HG02763 (cell line): ENCODE results near the gene SNAP91.
"Not testable (repeated sequence)": the region's sequence is repeated elsewhere in the genome, so short reads cannot be mapped to it uniquely, and the experiment has no call there.

Experiments
- ATAC-seq: cut with Tn5 transposase; IDR thresholded peaks from one replicate; pipeline ENCODE4 v1.9.1; 2021; ENCODE audit warnings: mild to moderate bottlenecking, moderate library complexity; ENCODE audit not compliant: unreplicated experiment

The SNAP91 gene

GRCh38 chr6:83708970-83709747 is at the start of gene SNAP91:
Gene SNAP91 (minus strand): TSS chr6:83709101. CDS start chr6:83707927, 1,174 bp downstream.
- ATAC-seq, result no peak

- ATAC-seq, result no peak
These were observed 49.6 kb upstream of the SNAP91 start for GRCh38 chr6:83758533-83758932.

GRCh38 chr6:83757021-83757420 is 48.1 kb upstream of the SNAP91 start:
- no peak for ATAC-seq

- no peak for ATAC-seq
These were observed 47.7 kb upstream of the SNAP91 start for GRCh38 chr6:83756565-83756964.

GRCh38 chr6:83752375-83752774 is 43.5 kb upstream of the SNAP91 start:
- ATAC-seq, result not testable (repeated sequence)

- no peak for ATAC-seq
These were observed 32.2 kb upstream of the SNAP91 start for GRCh38 chr6:83741089-83741488.

- no peak for ATAC-seq
These were observed 26.6 kb upstream of the SNAP91 start for GRCh38 chr6:83735461-83735860.

GRCh38 chr6:83729871-83730270 is 21.0 kb upstream of the SNAP91 start:
- no peak for ATAC-seq

GRCh38 chr6:83722876-83723275 is 14.0 kb upstream of the SNAP91 start:
- ATAC-seq, result no peak

- no peak for ATAC-seq
These were observed 8.9 kb upstream of the SNAP91 start for GRCh38 chr6:83717809-83718208.

GRCh38 chr6:83711958-83712357 is 3.1 kb upstream of the SNAP91 start:
- no peak for ATAC-seq

GRCh38 chr6:83709748-83710050 is 798 bp upstream of the SNAP91 start:
- no peak for ATAC-seq

GRCh38 chr6:83708546-83708969 is 343 bp downstream of the SNAP91 start:
- ATAC-seq, result no peak

GRCh38 chr6:83707829-83708545 is 914 bp downstream of the SNAP91 start:
- no peak for ATAC-seq

GRCh38 chr6:83702749-83703148 is 6.2 kb downstream of the SNAP91 start:
- no peak for ATAC-seq

GRCh38 chr6:83702077-83702476 is 6.8 kb downstream of the SNAP91 start:
- ATAC-seq, result no peak

GRCh38 chr6:83696674-83697073 is 12.2 kb downstream of the SNAP91 start:
- ATAC-seq, result no peak

GRCh38 chr6:83685481-83685880 is 23.4 kb downstream of the SNAP91 start:
- no peak for ATAC-seq

GRCh38 chr6:83677791-83678190 is 31.1 kb downstream of the SNAP91 start:
- no peak for ATAC-seq

GRCh38 chr6:83637953-83638352 is 70.9 kb downstream of the SNAP91 start:
- ATAC-seq, result no peak

- ATAC-seq, result no peak
These were observed 72.1 kb downstream of the SNAP91 start for GRCh38 chr6:83636800-83637199.

GRCh38 chr6:83633609-83634008 is 75.3 kb downstream of the SNAP91 start:
- ATAC-seq, result no peak
